ENCODE results near the gene RAB17.

The RAB17 gene

DNA sequence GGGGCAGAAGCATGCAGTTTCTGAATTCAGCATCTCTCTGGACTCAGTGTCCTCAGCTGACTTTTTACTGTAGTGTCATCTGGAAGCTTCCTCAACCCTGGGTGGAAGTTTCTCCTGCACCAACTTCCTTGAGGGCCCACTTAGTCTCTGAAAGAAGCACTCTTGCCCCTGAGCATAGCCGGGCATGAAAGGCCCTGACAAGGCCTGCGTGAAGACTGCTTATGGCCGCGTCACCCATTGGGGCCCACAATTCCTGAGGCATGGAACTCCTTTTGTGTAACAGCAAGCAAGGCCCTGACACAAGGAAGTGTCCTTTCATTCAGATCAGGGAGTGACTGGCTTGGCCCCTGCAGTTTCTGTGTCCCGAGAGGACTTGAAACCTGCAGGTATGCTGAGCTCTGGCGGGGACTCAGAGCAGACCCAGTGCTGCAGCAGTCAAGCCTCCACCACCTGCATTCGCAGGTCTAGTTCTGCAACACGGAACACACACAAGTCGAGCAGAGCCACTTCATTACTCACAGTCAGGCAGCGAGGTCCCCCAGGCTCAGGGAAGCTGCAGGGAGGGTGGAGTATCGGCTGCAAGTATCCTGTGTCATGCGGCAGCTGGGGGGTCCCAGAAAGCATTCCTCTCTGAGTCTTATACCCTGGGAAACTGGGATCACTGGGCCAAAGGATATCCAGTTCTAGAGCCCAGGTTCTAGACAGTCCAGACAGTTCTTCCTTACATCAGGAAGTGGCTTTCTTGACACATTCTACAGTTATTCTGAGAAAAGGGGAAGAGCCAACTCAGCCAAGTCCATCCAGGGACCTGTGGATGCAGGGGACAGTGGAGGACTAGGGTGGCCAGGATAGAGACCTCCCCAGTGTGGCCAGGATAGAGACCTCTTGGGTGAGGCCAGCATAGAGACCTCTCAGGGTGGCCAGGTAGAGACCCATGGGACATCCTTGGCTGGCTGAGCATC, 59.8 kb downstream of the RAB17 start:
- H3K9me3 ChIP-seq (ENCODE audit: control insufficient read depth, low read length) = peaks cover 4% of the 10 kb centered on the region
- 93% methylated on average over 11 to 12 of the region's 12 CpGs for WGBS, 2 experiments (ENCODE audit: insufficient coverage in 2 of 2)
- no peak overlapping the region for H3K27ac ChIP-seq (ENCODE audit: low read depth, low read length, severe bottlenecking)
- no peak overlapping the region for H3K4me3 ChIP-seq (ENCODE audit: extremely low read depth, insufficient read depth, low read length, poor library complexity, severe bottlenecking)
- H3K36me3 ChIP-seq (ENCODE audit: control insufficient read depth, insufficient read depth, low read length) = peaks cover 8% of the 10 kb centered on the region
- peaks cover 5% of the 10 kb centered on the region for H3K4me1 ChIP-seq (ENCODE audit: control insufficient read depth, insufficient read depth, low read length, poor library complexity, severe bottlenecking)

GRCh38 chr2:237529452-237530402, 60.8 kb downstream of the RAB17 start:
- Histone ChIP-seq H3K27ac (ENCODE audit: low read depth, low read length, severe bottlenecking) (no peak overlapping the region), H3K9me3 (ENCODE audit: control insufficient read depth, low read length) (peaks cover under 1% of the 10 kb centered on the region), H3K4me3 (ENCODE audit: extremely low read depth, insufficient read depth, low read length, poor library complexity, severe bottlenecking) (no peak overlapping the region), H3K36me3 (ENCODE audit: control insufficient read depth, insufficient read depth, low read length) (peaks cover 9% of the 10 kb centered on the region), H3K4me1 (ENCODE audit: control insufficient read depth, insufficient read depth, low read length, poor library complexity, severe bottlenecking) (peaks cover 5% of the 10 kb centered on the region)
- WGBS, 2 experiments (ENCODE audit: insufficient coverage in 2 of 2) = 89 to 90% methylated on average over 16 to 19 of the region's 19 CpGs

DNA sequence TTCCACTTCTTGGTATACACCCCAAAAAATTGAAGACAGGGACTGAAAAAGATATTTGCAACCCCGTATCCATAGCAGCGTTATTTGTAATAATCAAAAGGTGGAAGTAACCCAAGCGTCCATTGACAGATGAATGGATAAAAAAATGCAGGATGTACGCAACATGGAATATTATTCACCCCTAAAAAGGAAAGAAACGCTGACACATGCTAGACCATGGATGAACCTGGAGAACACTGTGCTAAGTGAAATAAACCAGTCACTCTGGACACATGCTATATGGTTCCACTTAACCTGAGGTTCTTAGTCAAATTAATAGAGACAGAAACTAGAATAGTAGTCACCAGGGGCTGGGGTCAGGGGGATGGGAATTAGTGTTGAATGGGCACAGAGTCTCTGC, 62.8 kb downstream of the RAB17 start:
- Histone ChIP-seq H3K9me3 (ENCODE audit: control insufficient read depth, low read length) (no peaks in the 10 kb centered on the region), H3K36me3 (ENCODE audit: control insufficient read depth, insufficient read depth, low read length) (peaks cover 12% of the 10 kb centered on the region), H3K4me1 (ENCODE audit: control insufficient read depth, insufficient read depth, low read length, poor library complexity, severe bottlenecking) (peaks cover 5% of the 10 kb centered on the region), H3K4me3 (ENCODE audit: extremely low read depth, insufficient read depth, low read length, poor library complexity, severe bottlenecking) (no peak overlapping the region), H3K27ac (ENCODE audit: low read depth, low read length, severe bottlenecking) (no peak overlapping the region)
- WGBS, 2 experiments (ENCODE audit: insufficient coverage in 2 of 2) = 100% methylated on average over 1 to 3 of the region's 5 CpGs

- H3K4me3 ChIP-seq (ENCODE audit: extremely low read depth, insufficient read depth, low read length, poor library complexity, severe bottlenecking) = no peak overlapping the region
- no peaks in the 10 kb centered on the region for H3K9me3 ChIP-seq (ENCODE audit: control insufficient read depth, low read length)
- peaks cover 12% of the 10 kb centered on the region for H3K36me3 ChIP-seq (ENCODE audit: control insufficient read depth, insufficient read depth, low read length)
- WGBS, 2 experiments (ENCODE audit: insufficient coverage in 2 of 2) = 94 to 96% methylated on average over 7 to 11 of the region's 11 CpGs
- peaks cover 3% of the 10 kb centered on the region for H3K4me1 ChIP-seq (ENCODE audit: control insufficient read depth, insufficient read depth, low read length, poor library complexity, severe bottlenecking)
- no peak overlapping the region for H3K27ac ChIP-seq (ENCODE audit: low read depth, low read length, severe bottlenecking)
Observed at GRCh38 chr2:237527233-237527632, 63.3 kb downstream of the RAB17 start.

DNA sequence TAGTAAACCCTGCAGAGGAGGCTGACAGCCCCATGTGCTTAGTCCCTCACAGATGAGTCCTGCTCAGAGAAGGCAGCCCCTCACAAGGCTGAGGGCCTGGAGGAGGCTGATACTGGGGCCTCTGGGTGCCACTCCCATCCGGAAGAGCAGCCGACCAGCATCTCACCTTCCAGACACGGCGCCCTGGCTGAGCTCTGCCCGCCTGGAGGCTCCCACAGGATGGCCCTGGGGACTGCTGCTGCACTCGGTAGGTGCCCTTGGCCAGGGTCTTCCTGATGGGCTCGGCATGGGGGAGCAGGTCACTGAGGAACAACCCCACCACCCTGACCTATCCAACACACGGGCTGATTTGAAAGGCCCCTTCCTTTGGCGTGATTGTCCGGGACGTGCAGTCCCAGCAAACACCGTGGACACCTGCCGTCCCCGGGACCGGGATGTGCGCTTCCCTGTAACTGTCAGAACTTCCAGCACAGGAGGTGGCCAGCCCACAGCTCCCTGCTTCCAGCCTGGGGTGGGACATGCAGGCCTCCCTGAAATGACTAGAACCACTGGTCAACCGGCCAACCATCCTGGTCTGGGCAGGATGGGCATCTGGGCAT, 64.9 kb downstream of the RAB17 start:
- H3K27ac ChIP-seq (ENCODE audit: low read depth, low read length, severe bottlenecking) = no peak overlapping the region
- H3K4me3 ChIP-seq (ENCODE audit: extremely low read depth, insufficient read depth, low read length, poor library complexity, severe bottlenecking) = no peak overlapping the region
- H3K4me1 ChIP-seq (ENCODE audit: control insufficient read depth, insufficient read depth, low read length, poor library complexity, severe bottlenecking) = no peaks in the 10 kb centered on the region
- peaks cover 12% of the 10 kb centered on the region for H3K36me3 ChIP-seq (ENCODE audit: control insufficient read depth, insufficient read depth, low read length)
- no peaks in the 10 kb centered on the region for H3K9me3 ChIP-seq (ENCODE audit: control insufficient read depth, low read length)
- WGBS, 2 experiments (ENCODE audit: insufficient coverage in 2 of 2) = 90 to 98% methylated on average over 17 of the region's 17 CpGs

- Histone ChIP-seq H3K36me3 (ENCODE audit: control insufficient read depth, insufficient read depth, low read length) (peaks cover 12% of the 10 kb centered on the region), H3K9me3 (ENCODE audit: control insufficient read depth, low read length) (no peaks in the 10 kb centered on the region), H3K4me3 (ENCODE audit: extremely low read depth, insufficient read depth, low read length, poor library complexity, severe bottlenecking) (no peak overlapping the region), H3K27ac (ENCODE audit: low read depth, low read length, severe bottlenecking) (no peak overlapping the region), H3K4me1 (ENCODE audit: control insufficient read depth, insufficient read depth, low read length, poor library complexity, severe bottlenecking) (no peaks in the 10 kb centered on the region)
- WGBS, 2 experiments (ENCODE audit: insufficient coverage in 2 of 2) = 77 to 96% methylated on average over 3 to 4 of the region's 6 CpGs
Observed at GRCh38 chr2:237524631-237525030, 65.9 kb downstream of the RAB17 start.
